OCI-LY7 (cell line): ENCODE data around the gene PELO. TPM values are rescaled to one million over a fixed set of nuclear protein-coding genes. Genes with fewer than 3 reads are reported as not detected.

Experiments
- BruUV-seq: library from RNA; stranded (reverse); fragments of 400-500 nt; replicated peaks from 2 replicates; lab custom pipeline; 2021; lab: Mats Ljungman, UMichigan
- CTCF ChIA-PET: fragments of 300-600 bp; sonication (Branson Sonifier 250); formaldehyde crosslinking; loops from one replicate; lab custom pipeline; 2022; ENCODE audit warnings: antibody characterized with exemption; ENCODE audit not compliant: unreplicated experiment; lab: Charles Lee
- POLR2A ChIA-PET: fragments of 300-600 bp; sonication (Branson Sonifier 250); formaldehyde crosslinking; loops from one replicate; lab custom pipeline; 2022; ENCODE audit warnings: antibody characterized with exemption; lab: Charles Lee
- DNase-seq: peaks from one replicate; pipeline ENCODE4 v3.0.0-alpha.2; 2015; ENCODE audit warnings: low spot score
- H2AFZ ChIP-seq: fragments of 200-600 bp; sonication (generic), shearing (Covaris generic); 2 replicates; pipeline ENCODE4 v1.6.1; 2014; ENCODE audit warnings: mild to moderate bottlenecking, antibody characterized with exemption, low read length, moderate library complexity
- H3K27ac ChIP-seq: fragments of 200-600 bp; sonication (generic); 2 replicates; pipeline ENCODE4 v1.5.1; 2014; ENCODE audit warnings: mixed run types, low read depth, mild to moderate bottlenecking, moderate library complexity, low read length, inconsistent platforms; ENCODE audit not compliant: poor library complexity, severe bottlenecking
- H3K36me3 ChIP-seq: fragments of 200-600 bp; sonication (generic); 2 replicates; pipeline ENCODE4 v1.6.1; 2014; ENCODE audit warnings: mild to moderate bottlenecking, antibody characterized with exemption, low read length, moderate library complexity, mixed read lengths; ENCODE audit not compliant: insufficient read depth
- H3K4me1 ChIP-seq: fragments of 200-600 bp; sonication (generic); 2 replicates; pipeline ENCODE4 v1.5.1; 2014; ENCODE audit warnings: mild to moderate bottlenecking, low read length; ENCODE audit not compliant: insufficient read depth, poor library complexity, severe bottlenecking
- H3K4me2 ChIP-seq: fragments of 200-600 bp; sonication (generic); 2 replicates; pipeline ENCODE4 v1.6.1; 2014; ENCODE audit warnings: mild to moderate bottlenecking, low read length
- H3K4me3 ChIP-seq: fragments of 200-600 bp; sonication (generic); 2 replicates; pipeline ENCODE4 v1.5.1; 2014; ENCODE audit warnings: mild to moderate bottlenecking, low read depth, low read length; ENCODE audit not compliant: poor library complexity, severe bottlenecking
- H3K79me2 ChIP-seq: fragments of 200-600 bp; sonication (generic); 2 replicates; pipeline ENCODE4 v1.6.1; 2016; ENCODE audit warnings: low read depth, mild to moderate bottlenecking, low read length, moderate library complexity, mixed read lengths; ENCODE audit not compliant: insufficient read depth
- H3K9me2 ChIP-seq: fragments of 200-600 bp; sonication (generic); 2 replicates; pipeline ENCODE4 v1.6.1; 2016; ENCODE audit warnings: mild to moderate bottlenecking, low read length, mixed read lengths; ENCODE audit not compliant: insufficient read depth
- H3K9me3 ChIP-seq: fragments of 200-600 bp; sonication (generic); 2 replicates; pipeline ENCODE4 v1.6.1; 2014; ENCODE audit warnings: mild to moderate bottlenecking, mixed run types, low read length, mixed read lengths
- H4K20me1 ChIP-seq: fragments of 200-600 bp; sonication (generic); 2 replicates; pipeline ENCODE4 v1.6.1; 2014; ENCODE audit warnings: mild to moderate bottlenecking, antibody characterized with exemption, low read length, moderate library complexity, mixed read lengths; ENCODE audit not compliant: insufficient read depth
- CTCF ChIP-seq: fragments of 200-600 bp; sonication (generic); conservative IDR thresholded peaks from 2 replicates; pipeline ENCODE4 v1.5.1; 2014; ENCODE audit warnings: mild to moderate bottlenecking, antibody characterized with exemption, low read length, moderate library complexity, mixed read lengths
- EZH2phosphoT487 ChIP-seq: fragments of 200-600 bp; sonication (generic); IDR thresholded peaks from 2 replicates; pipeline ENCODE4 v1.6.1; 2018; ENCODE audit warnings: low read depth, borderline replicate concordance, mild to moderate bottlenecking, mixed run types, antibody characterized with exemption, low read length, moderate library complexity, mixed read lengths
- intact Hi-C: fragments of 100-400 bp; cut with micrococcal nuclease; formaldehyde crosslinking; loops from one replicate; pipeline ENCODE4 v1.10.0; 2022; ENCODE audit not compliant: unreplicated experiment
- total RNA-seq, 2 experiments: library from RNA; depleted of rRNA in 1 of 2; stranded (reverse); fragments of >200 nt in 1 of 2; shearing (Covaris generic) in 1 of 2; gene quantifications; 2 replicates each; pipeline ENCODE4 v1.2.3, GENCODE V29; 2014 to 2022

The PELO gene
- total RNA-seq, 2 experiments from 2014 or later: 10.2 to 13.0 TPM

GRCh38 chr5:52837068-52837467 is 49.4 kb downstream of the PELO start:
- intact Hi-C loops: no loop called here
- H3K9me3 ChIP-seq: no peaks in the 10 kb centered on the region
- ChIA-PET CTCF (no interaction called here), POLR2A (interaction anchor here (0.6 kb wide), 1 partner anchor 148 kb away, joined by 5 read pairs; no protein-coding TSS in a partner anchor)
- no TSS peak for BruUV-seq
- TF ChIP-seq EZH2phosphoT487 (no peak), CTCF (no peak)
- H3K4me1 ChIP-seq: no peaks in the 10 kb centered on the region
- no peak overlapping the region for H2AFZ ChIP-seq
- no peak overlapping the region for H3K4me3 ChIP-seq
- no peak overlapping the region for H3K4me2 ChIP-seq
- H3K79me2 ChIP-seq: no peaks in the 10 kb centered on the region
- no peaks in the 10 kb centered on the region for H4K20me1 ChIP-seq
- H3K9me2 ChIP-seq: no peaks in the 10 kb centered on the region
- H3K36me3 ChIP-seq: no peaks in the 10 kb centered on the region
- no peak for DNase-seq
- H3K27ac ChIP-seq: no peak overlapping the region

Other genes with a start within 250 kb of the PELO start
- not detected in 2 replicates for gene ITGA1, start within 50 bp of the PELO start, total RNA-seq (2014; rRNA removed; shearing (Covaris generic))
- not detected in 2 replicates for gene ITGA1, start within 50 bp of the PELO start, total RNA-seq (2022)
- gene ITGA2, start 201.4 kb downstream of the PELO start, total RNA-seq (2014; rRNA removed; shearing (Covaris generic)): not detected in 2 replicates
- 0.09 TPM in 1 of 2 replicates, not detected in the other for gene ITGA2, start 201.4 kb downstream of the PELO start, total RNA-seq (2022)